HL-60 (cell line): Measurements from ENCODE around the gene MEPCE.
A peak's percentile ranks its signal among the peaks of the same experiment; 100 is the strongest.

ENCODE experiments used
- DNase-seq, 2 experiments: peaks; one replicate each; pipeline ENCODE4 v3.0.0-alpha.2; 2010 to 2020; ENCODE audit warnings: low read depth in 1 of 2, low spot score in 1 of 2
- H3K27ac ChIP-seq: fragments of 250-450 bp; sonication (Bioruptor Pico); replicated peaks from 2 replicates; pipeline ENCODE4 v1.5.1; 2020; ENCODE audit warnings: mild to moderate bottlenecking, moderate library complexity
- H3K27me3 ChIP-seq: fragments of 250-450 bp; sonication (Bioruptor Pico); 2 replicates; pipeline ENCODE4 v1.5.1; 2021; ENCODE audit warnings: mild to moderate bottlenecking, moderate library complexity; ENCODE audit not compliant: insufficient read depth, poor library complexity, severe bottlenecking
- H3K4me3 ChIP-seq: replicated peaks from 2 replicates; pipeline ENCODE4 v1.5.1; 2011; ENCODE audit warnings: mild to moderate bottlenecking, control low read depth, low read length; ENCODE audit not compliant: insufficient read depth
- CTCF ChIP-seq: IDR thresholded peaks from one replicate; pipeline ENCODE4 v1.5.1; 2011; ENCODE audit warnings: low read length, control low read depth, inconsistent platforms; ENCODE audit not compliant: insufficient read depth
- GABPA ChIP-seq: IDR thresholded peaks from 2 replicates; pipeline ENCODE4 v1.6.1; 2012; ENCODE audit warnings: low read depth
- POLR2AphosphoS5 ChIP-seq: IDR thresholded peaks from 2 replicates; pipeline ENCODE4 v1.6.1; 2012; ENCODE audit warnings: low read depth
- REST ChIP-seq: IDR thresholded peaks from 2 replicates; pipeline ENCODE4 v1.6.1; 2012; ENCODE audit warnings: low read depth; ENCODE audit not compliant: insufficient replicate concordance
- SPI1 ChIP-seq: IDR thresholded peaks from 2 replicates; pipeline ENCODE4 v1.6.1; 2012; ENCODE audit warnings: low read depth, mild to moderate bottlenecking, borderline replicate concordance

The MEPCE gene

GRCh38 chr7:100432621-100433275 is 3.1 kb downstream of the MEPCE start:
- H3K27ac ChIP-seq = no peak overlapping the region
- H3K27me3 ChIP-seq = no peaks in the 10 kb centered on the region
- DNase-seq = no peak
- TF ChIP-seq POLR2AphosphoS5 = 0 out of 2 replicates have a peak, but pooled peaks have one; percentile 46
- TF ChIP-seq SPI1 = no peak
- no peak overlapping the region for H3K4me3 ChIP-seq

- TF ChIP-seq SPI1 (no peak), REST (no peak), POLR2AphosphoS5 (no peak), CTCF (no peak), GABPA (no peak)
- Histone ChIP-seq H3K27ac (no peak overlapping the region), H3K4me3 (no peak overlapping the region), H3K27me3 (no peaks in the 10 kb centered on the region)
- no peak for DNase-seq
These were observed 3.6 kb downstream of the MEPCE start for GRCh38 chr7:100433276-100433591.

GRCh38 chr7:100433592-100434296 is 4.1 kb downstream of the MEPCE start:
- Histone ChIP-seq H3K4me3 (no peak overlapping the region), H3K27me3 (no peaks in the 10 kb centered on the region), H3K27ac (no peak overlapping the region)
- TF ChIP-seq CTCF (no peak), POLR2AphosphoS5 (peak; percentile 42)
- no peak for DNase-seq

GRCh38 chr7:100434297-100435144 is 4.9 kb downstream of the MEPCE start:
- no peak for DNase-seq

More at GRCh38 chr7:100434297-100435144, 4.9 kb downstream of the MEPCE start:
- no peak for TF ChIP-seq CTCF
- TF ChIP-seq GABPA = no peak
- peak; percentile 11; the same call in 1 of the 2 replicates for TF ChIP-seq POLR2AphosphoS5
- Histone ChIP-seq H3K27me3 (no peaks in the 10 kb centered on the region), H3K27ac (peak overlapping the region; percentile 95), H3K4me3 (peak overlapping the region; percentile 82)
